HepG2 (cell line): Measurements from ENCODE around the gene ZNF302. TPM values are rescaled to one million over a fixed set of nuclear protein-coding genes. Genes with fewer than 3 reads are reported as not detected.

Source experiments
- ASH2L ChIP-seq: fragments of 300-600, 200-600 bp; sonication (generic); IDR thresholded peaks from 2 replicates; pipeline ENCODE4 v1.7.0; 2017; ENCODE audit warnings: low read depth, mild to moderate bottlenecking, moderate library complexity, mixed read lengths, low read length; ENCODE audit not compliant: insufficient read length
- FLYWCH1 ChIP-seq: sonication (generic); formaldehyde crosslinking; IDR thresholded peaks from 2 replicates; pipeline ENCODE4 v1.8.1; 2023; ENCODE audit warnings: mild to moderate bottlenecking, missing genetic modification reagents
- FOSL2 ChIP-seq: sonication (generic); formaldehyde crosslinking; IDR thresholded peaks from 2 replicates; pipeline ENCODE4 v1.4.0; 2020; ENCODE audit warnings: missing genetic modification reagents
- HNF4A ChIP-seq: sonication (generic); formaldehyde crosslinking; IDR thresholded peaks from 2 replicates; pipeline ENCODE4 v1.4.0; 2020; ENCODE audit warnings: missing genetic modification reagents
- JARID2 ChIP-seq: sonication (generic); formaldehyde crosslinking; IDR thresholded peaks from 2 replicates; pipeline ENCODE4 v1.8.1; 2023; ENCODE audit warnings: missing genetic modification reagents, inconsistent platforms; ENCODE audit not compliant: insufficient replicate concordance
- KDM3A ChIP-seq: IDR thresholded peaks from 2 replicates; pipeline ENCODE4 v1.6.1; 2018; ENCODE audit warnings: low read depth, missing compliant biosample characterization
- MAX ChIP-seq: IDR thresholded peaks from 2 replicates; pipeline ENCODE4 v1.6.1; 2012; ENCODE audit warnings: inconsistent platforms
- RAD51 ChIP-seq: fragments of 450-650 bp; IDR thresholded peaks from 2 replicates; pipeline ENCODE4 v1.6.1; 2016; ENCODE audit warnings: borderline replicate concordance
- SETDB1 ChIP-seq: sonication (generic); formaldehyde crosslinking; IDR thresholded peaks from 2 replicates; pipeline ENCODE4 v1.5.1; 2020; ENCODE audit warnings: missing genetic modification reagents, mild to moderate bottlenecking, borderline replicate concordance
- ZC3H13 ChIP-seq: sonication (generic); formaldehyde crosslinking; IDR thresholded peaks from 2 replicates; pipeline ENCODE4 v1.8.1; 2023; ENCODE audit warnings: mild to moderate bottlenecking, missing genetic modification reagents, moderate library complexity
- ZMYM4 ChIP-seq: sonication (generic); formaldehyde crosslinking; IDR thresholded peaks from 2 replicates; pipeline ENCODE4 v1.8.1; 2023; ENCODE audit warnings: mild to moderate bottlenecking, missing genetic modification reagents
- ZNF446 ChIP-seq: sonication (generic); formaldehyde crosslinking; IDR thresholded peaks from 2 replicates; pipeline ENCODE4 v1.5.0; 2020; ENCODE audit warnings: mild to moderate bottlenecking, missing genetic modification reagents
- ZNF512B ChIP-seq: sonication (generic); formaldehyde crosslinking; IDR thresholded peaks from 2 replicates; pipeline ENCODE4 v1.5.1; 2020; ENCODE audit warnings: missing genetic modification reagents, mild to moderate bottlenecking, borderline replicate concordance
- ZNF615 ChIP-seq: sonication (generic); formaldehyde crosslinking; IDR thresholded peaks from 2 replicates; pipeline ENCODE4 v1.5.0; 2020; ENCODE audit warnings: mild to moderate bottlenecking, missing genetic modification reagents, borderline replicate concordance
- ZNF644 ChIP-seq: IDR thresholded peaks from 2 replicates; pipeline ENCODE4 v1.6.1; 2016; ENCODE audit warnings: low read depth
- ZNF749 ChIP-seq: sonication (generic); formaldehyde crosslinking; IDR thresholded peaks from 2 replicates; pipeline ENCODE4 v1.8.0; 2022; ENCODE audit warnings: mild to moderate bottlenecking, missing genetic modification reagents, moderate library complexity, borderline replicate concordance
- ZNF777 ChIP-seq: sonication (generic); formaldehyde crosslinking; IDR thresholded peaks from 2 replicates; pipeline ENCODE4 v1.4.0; 2020; ENCODE audit warnings: missing genetic modification reagents
- ZNF790 ChIP-seq: sonication (generic); formaldehyde crosslinking; IDR thresholded peaks from 2 replicates; pipeline ENCODE4 v1.8.0; 2022; ENCODE audit warnings: missing genetic modification reagents, mild to moderate bottlenecking, borderline replicate concordance
- ZSCAN5A ChIP-seq: sonication (generic); formaldehyde crosslinking; IDR thresholded peaks from 2 replicates; pipeline ENCODE4 v1.8.0; 2022; ENCODE audit warnings: mild to moderate bottlenecking, missing genetic modification reagents, borderline replicate concordance
- polyA plus RNA-seq, 8 experiments: library from polyadenylated mRNA; depleted of rRNA in 3 of 8; stranded (reverse) in 7 of 8; unstranded in 1 of 8; fragments of >200 nt; fragmentation: Illumina TruSeq in 4 of 8; extraction: Trizol in 4 of 8; gene quantifications; 2 replicates each; pipeline versions ENCODE4 v1.2.1 to v1.2.3, GENCODE V29; 2011 to 2016; ENCODE audit warnings: low read depth in 4 of 8, missing spikeins in 1 of 8, mixed read lengths in 1 of 8; ENCODE audit not compliant: insufficient read depth in 1 of 8
- total RNA-seq, 5 experiments: library from RNA; depleted of rRNA; stranded (reverse); fragments of >200 nt; fragmentation: Illumina TruSeq; extraction: Trizol; gene quantifications; 2 replicates each; pipeline ENCODE4 v1.2.3, GENCODE V29; 2016; ENCODE audit warnings: low read depth in 1 of 5
- TF ChIP-seq, protein P1 (sequence below): sonication (generic); formaldehyde crosslinking; IDR thresholded peaks from 2 replicates; pipeline ENCODE4 v1.5.0; 2020; ENCODE audit warnings: missing genetic modification reagents
- TF ChIP-seq, protein P2 (sequence below): sonication (generic); formaldehyde crosslinking; IDR thresholded peaks from 2 replicates; pipeline ENCODE4 v1.4.0; 2020; ENCODE audit warnings: low read depth, mild to moderate bottlenecking, missing genetic modification reagents

Gene ZNF302
- total and polyA plus RNA-seq, 2 of the 13 experiments (the other 11 are each of a cell fraction or from before 2014, with no cell fraction given) = not detected

DNA sequence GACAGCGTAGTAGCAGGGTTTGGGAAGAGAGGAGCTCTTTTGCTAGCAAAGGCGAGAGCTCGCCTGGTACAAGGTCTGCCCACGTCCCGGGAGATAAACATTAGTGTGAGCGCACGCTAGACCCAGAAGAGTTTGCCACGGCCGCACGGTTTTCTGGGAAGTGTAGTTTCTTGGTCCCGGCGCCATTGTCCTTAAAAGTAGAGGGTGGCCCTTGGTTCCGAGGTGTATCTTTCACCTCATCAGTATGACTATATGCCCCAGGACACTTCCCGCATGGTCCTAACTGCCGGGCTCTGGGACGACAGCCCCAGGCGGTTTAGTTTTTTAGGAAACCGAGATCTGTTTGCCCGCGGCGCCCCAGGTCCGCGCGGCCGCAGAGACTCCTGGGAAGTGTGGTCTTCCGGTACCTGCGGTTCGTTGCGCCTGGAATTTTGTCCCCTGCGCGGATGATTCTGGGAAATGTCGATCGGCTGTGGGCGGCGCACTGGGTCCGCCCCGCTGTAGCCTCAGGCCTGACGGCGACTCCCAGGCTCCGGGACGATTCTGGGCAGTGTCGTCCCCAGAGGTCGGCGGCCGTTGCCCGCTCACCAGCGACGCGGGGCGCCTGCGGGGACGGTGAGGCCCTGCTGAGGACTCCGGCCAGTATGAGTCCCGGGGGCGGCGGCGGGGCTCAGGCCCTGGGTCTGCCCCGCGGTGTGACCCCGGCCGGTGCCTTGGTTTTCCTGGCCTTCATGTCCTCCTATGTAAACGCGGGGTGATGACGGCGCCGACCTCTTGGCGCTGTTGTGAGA lies 56.5 kb downstream of the ZNF302 start, which contains the start of gene ZNF181 (continued):
- no peak; the same call in 1 of the 2 replicates for TF ChIP-seq ZNF512B
- peak; percentile 49; the same call in 1 of the 2 replicates for TF ChIP-seq ZNF777 (CRISPR knock-in tag)
- peak; percentile 85; the same call in 1 of the 2 replicates for TF ChIP-seq ZC3H13 (CRISPR knock-in tag)
- TF ChIP-seq RAD51 = no peak
- 0 out of 2 replicates have a peak, but pooled peaks have one; percentile 40 for TF ChIP-seq KDM3A (CRISPR knock-in tag)
- TF ChIP-seq JARID2 (CRISPR knock-in tag) = peak; percentile 46
- TF ChIP-seq, protein P1, sequence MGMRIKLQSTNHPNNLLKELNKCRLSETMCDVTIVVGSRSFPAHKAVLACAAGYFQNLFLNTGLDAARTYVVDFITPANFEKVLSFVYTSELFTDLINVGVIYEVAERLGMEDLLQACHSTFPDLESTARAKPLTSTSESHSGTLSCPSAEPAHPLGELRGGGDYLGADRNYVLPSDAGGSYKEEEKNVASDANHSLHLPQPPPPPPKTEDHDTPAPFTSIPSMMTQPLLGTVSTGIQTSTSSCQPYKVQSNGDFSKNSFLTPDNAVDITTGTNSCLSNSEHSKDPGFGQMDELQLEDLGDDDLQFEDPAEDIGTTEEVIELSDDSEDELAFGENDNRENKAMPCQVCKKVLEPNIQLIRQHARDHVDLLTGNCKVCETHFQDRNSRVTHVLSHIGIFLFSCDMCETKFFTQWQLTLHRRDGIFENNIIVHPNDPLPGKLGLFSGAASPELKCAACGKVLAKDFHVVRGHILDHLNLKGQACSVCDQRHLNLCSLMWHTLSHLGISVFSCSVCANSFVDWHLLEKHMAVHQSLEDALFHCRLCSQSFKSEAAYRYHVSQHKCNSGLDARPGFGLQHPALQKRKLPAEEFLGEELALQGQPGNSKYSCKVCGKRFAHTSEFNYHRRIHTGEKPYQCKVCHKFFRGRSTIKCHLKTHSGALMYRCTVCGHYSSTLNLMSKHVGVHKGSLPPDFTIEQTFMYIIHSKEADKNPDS = peak; percentile 46; the same call in 1 of the 2 replicates
- TF ChIP-seq ZNF644 = no peak
- TF ChIP-seq FLYWCH1 (CRISPR knock-in tag) = no peak
- TF ChIP-seq HNF4A (CRISPR knock-in tag) = peak; percentile 57
- peak; percentile 55 for TF ChIP-seq ZMYM4 (CRISPR knock-in tag)
- TF ChIP-seq ASH2L = peak; percentile 87
- TF ChIP-seq FOSL2 (CRISPR knock-in tag) = 0 out of 2 replicates have a peak, but pooled peaks have one; percentile 24
- TF ChIP-seq, protein P2, sequence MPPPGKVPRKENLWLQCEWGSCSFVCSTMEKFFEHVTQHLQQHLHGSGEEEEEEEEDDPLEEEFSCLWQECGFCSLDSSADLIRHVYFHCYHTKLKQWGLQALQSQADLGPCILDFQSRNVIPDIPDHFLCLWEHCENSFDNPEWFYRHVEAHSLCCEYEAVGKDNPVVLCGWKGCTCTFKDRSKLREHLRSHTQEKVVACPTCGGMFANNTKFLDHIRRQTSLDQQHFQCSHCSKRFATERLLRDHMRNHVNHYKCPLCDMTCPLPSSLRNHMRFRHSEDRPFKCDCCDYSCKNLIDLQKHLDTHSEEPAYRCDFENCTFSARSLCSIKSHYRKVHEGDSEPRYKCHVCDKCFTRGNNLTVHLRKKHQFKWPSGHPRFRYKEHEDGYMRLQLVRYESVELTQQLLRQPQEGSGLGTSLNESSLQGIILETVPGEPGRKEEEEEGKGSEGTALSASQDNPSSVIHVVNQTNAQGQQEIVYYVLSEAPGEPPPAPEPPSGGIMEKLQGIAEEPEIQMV (CRISPR knock-in tag) = peak; percentile 96
- TF ChIP-seq ZNF615 (CRISPR knock-in tag) = peak; percentile 46; the same call in 1 of the 2 replicates
- TF ChIP-seq MAX = peak; percentile 75
- TF ChIP-seq ZSCAN5A (CRISPR knock-in tag) = 0 out of 2 replicates have a peak, but pooled peaks have one; percentile 35
- 0 out of 2 replicates have a peak, but pooled peaks have one; percentile 59 for TF ChIP-seq ZNF749 (CRISPR knock-in tag)
- TF ChIP-seq SETDB1 (CRISPR knock-in tag) = no peak
- TF ChIP-seq ZNF790 (CRISPR knock-in tag) = peak; percentile 83; the same call in 1 of the 2 replicates
- peak; percentile 33; the same call in 1 of the 2 replicates for TF ChIP-seq ZNF446 (CRISPR knock-in tag)
